IMR-90 (cell line): ENCODE data around the gene ANXA2. TPM values are rescaled to one million over a fixed set of nuclear protein-coding genes. Genes with fewer than 3 reads are reported as not detected.

ENCODE experiments used
- ATAC-seq: fragments of 200-7000 bp; cut with Tn5 transposase; 2 replicates; pipeline ENCODE4 v1.9.1; 2020; ENCODE audit warnings: low read depth, mild to moderate bottlenecking, moderate library complexity
- BruUV-seq: library from RNA; stranded (reverse); fragments of 400-500 nt; replicated peaks from 2 replicates; lab custom pipeline; 2021; lab: Mats Ljungman, UMichigan
- CTCF ChIA-PET: fragments of 300-600 bp; formaldehyde crosslinking; extraction: SDS; loops from one replicate; lab custom pipeline; 2021; ENCODE audit warnings: antibody characterized with exemption; lab: Yijun Ruan, JAX
- POLR2A ChIA-PET: fragments of 300-600 bp; sonication (Branson Sonifier 250); formaldehyde crosslinking; loops from one replicate; lab custom pipeline; 2022; ENCODE audit warnings: antibody characterized with exemption; ENCODE audit not compliant: unreplicated experiment; lab: Charles Lee
- DNase-seq: peaks from one replicate; pipeline ENCODE4 v3.0.0; 2013
- H2AFZ ChIP-seq: replicated peaks from 2 replicates; pipeline ENCODE3; 2013; ENCODE audit warnings: low read length, mild to moderate bottlenecking; ENCODE audit not compliant: poor library complexity
- H2AK5ac ChIP-seq: 2 replicates; pipeline ENCODE4 v1.6.1; 2013; ENCODE audit warnings: low read depth, low read length, inconsistent platforms
- H2AK9ac ChIP-seq: replicated peaks from 2 replicates; pipeline ENCODE3; 2013; ENCODE audit warnings: mild to moderate bottlenecking, low read depth, low read length, moderate library complexity; ENCODE audit not compliant: poor library complexity
- H2BK120ac ChIP-seq: 2 replicates; pipeline ENCODE4 v1.6.1; 2013; ENCODE audit warnings: low read depth, low read length, inconsistent platforms
- H2BK15ac ChIP-seq: 3 replicates; pipeline ENCODE4 v1.6.1; 2013; ENCODE audit warnings: low read depth, low read length, inconsistent platforms
- H2BK20ac ChIP-seq: 2 replicates; pipeline ENCODE4 v1.6.1; 2013; ENCODE audit warnings: low read depth, mild to moderate bottlenecking, inconsistent platforms, low read length, moderate library complexity
- H2BK5ac ChIP-seq: 2 replicates; pipeline ENCODE4 v1.6.1; 2013; ENCODE audit warnings: mild to moderate bottlenecking, low read depth, low read length, inconsistent platforms; ENCODE audit not compliant: poor library complexity, severe bottlenecking
- H3K14ac ChIP-seq: replicated peaks from 2 replicates; pipeline ENCODE4 v1.6.1; 2013; ENCODE audit warnings: low read depth, low read length, inconsistent platforms
- H3K18ac ChIP-seq: 2 replicates; pipeline ENCODE4 v1.6.1; 2013; ENCODE audit warnings: low read depth, low read length, control low read depth
- H3K23ac ChIP-seq: 2 replicates; pipeline ENCODE4 v1.6.1; 2013; ENCODE audit warnings: low read depth, low read length, inconsistent platforms
- H3K27ac ChIP-seq: 2 replicates; pipeline ENCODE4 v1.5.1; 2013; ENCODE audit warnings: mild to moderate bottlenecking, control low read depth, low read length; ENCODE audit not compliant: insufficient read depth
- H3K27me3 ChIP-seq: 2 replicates; pipeline ENCODE4 v1.6.1; 2013; ENCODE audit warnings: low read length; ENCODE audit not compliant: control insufficient read depth, insufficient read depth
- H3K36me3 ChIP-seq: 2 replicates; pipeline ENCODE4 v1.6.1; 2013; ENCODE audit warnings: low read length, mixed read lengths; ENCODE audit not compliant: control insufficient read depth, insufficient read depth
- H3K4ac ChIP-seq: 2 replicates; pipeline ENCODE4 v1.6.1; 2013; ENCODE audit warnings: low read depth, low read length, inconsistent platforms
- H3K4me1 ChIP-seq: 2 replicates; pipeline ENCODE4 v1.6.1; 2013; ENCODE audit warnings: low read length, mixed read lengths; ENCODE audit not compliant: control insufficient read depth, insufficient read depth
- H3K4me2 ChIP-seq: 2 replicates; pipeline ENCODE4 v1.6.1; 2013; ENCODE audit warnings: low read depth, mild to moderate bottlenecking, control low read depth, low read length, moderate library complexity
- H3K4me3 ChIP-seq: 2 replicates; pipeline ENCODE4 v1.5.1; 2013; ENCODE audit warnings: low read depth, mild to moderate bottlenecking, control low read depth, low read length, moderate library complexity; ENCODE audit not compliant: insufficient read depth
- H3K56ac ChIP-seq: 2 replicates; pipeline ENCODE4 v1.6.1; 2013; ENCODE audit warnings: low read length, inconsistent platforms; ENCODE audit not compliant: insufficient read depth; ENCODE audit errors: extremely low read depth
- H3K79me1 ChIP-seq, 2 experiments: 2 replicates each; pipeline ENCODE4 v1.6.1; 2013; ENCODE audit warnings: low read length in 2 of 2, inconsistent platforms in 1 of 2, low read depth in 1 of 2
- H3K9ac ChIP-seq: 2 replicates; pipeline ENCODE4 v1.6.1; 2013; ENCODE audit warnings: low read depth, low read length, control low read depth
- H3K9me1 ChIP-seq: 2 replicates; pipeline ENCODE4 v1.6.1; 2013; ENCODE audit warnings: low read length, inconsistent platforms; ENCODE audit not compliant: insufficient read depth
- H3K9me3 ChIP-seq: 2 replicates; pipeline ENCODE4 v1.6.1; 2013; ENCODE audit warnings: low read length; ENCODE audit not compliant: control insufficient read depth, insufficient read depth
- H4K20me1 ChIP-seq: 2 replicates; pipeline ENCODE4 v1.6.1; 2013; ENCODE audit warnings: low read length, inconsistent platforms; ENCODE audit not compliant: insufficient read depth
- H4K5ac ChIP-seq: 2 replicates; pipeline ENCODE4 v1.6.1; 2013; ENCODE audit warnings: mild to moderate bottlenecking, low read depth, low read length, control low read depth
- H4K8ac ChIP-seq, 2 experiments: 2 replicates each; pipeline ENCODE4 v1.6.1; 2013; ENCODE audit warnings: low read depth in 2 of 2, low read length in 2 of 2, control low read depth in 1 of 2, inconsistent platforms in 1 of 2
- H4K91ac ChIP-seq: 2 replicates; pipeline ENCODE4 v1.6.1; 2013; ENCODE audit warnings: low read depth, low read length, inconsistent platforms; ENCODE audit not compliant: insufficient read depth
- BHLHE40 ChIP-seq: fragments of 150-350 bp; IDR thresholded peaks from 2 replicates; pipeline ENCODE4 v1.6.1; 2016; ENCODE audit warnings: mild to moderate bottlenecking, low read depth, low read length
- CEBPB ChIP-seq: IDR thresholded peaks from 2 replicates; pipeline ENCODE4 v1.6.1; 2012; ENCODE audit warnings: low read depth, low read length, improper control_type of control experiment
- CHD1 ChIP-seq: IDR thresholded peaks from 2 replicates; pipeline ENCODE4 v1.6.1; 2012; ENCODE audit warnings: low read depth, low read length, improper control_type of control experiment
- CTCF ChIP-seq: conservative IDR thresholded peaks from 2 replicates; pipeline ENCODE4 v1.5.1; 2012; ENCODE audit warnings: mild to moderate bottlenecking, low read depth, low read length, improper control_type of control experiment
- ELK1 ChIP-seq: fragments of 150-350 bp; IDR thresholded peaks from 2 replicates; pipeline ENCODE4 v1.6.1; 2016; ENCODE audit warnings: low read depth, mild to moderate bottlenecking, low read length, moderate library complexity, borderline replicate concordance
- FOS ChIP-seq: fragments of 150-350 bp; IDR thresholded peaks from 2 replicates; pipeline ENCODE4 v1.6.1; 2016; ENCODE audit warnings: low read depth, low read length
- MAFK ChIP-seq: IDR thresholded peaks from 2 replicates; pipeline ENCODE4 v1.6.1; 2012; ENCODE audit warnings: low read depth, low read length, improper control_type of control experiment
- MAZ ChIP-seq: IDR thresholded peaks from 2 replicates; pipeline ENCODE4 v1.6.1; 2012; ENCODE audit warnings: low read depth, mild to moderate bottlenecking, low read length, improper control_type of control experiment, moderate library complexity, borderline replicate concordance
- MXI1 ChIP-seq: IDR thresholded peaks from 2 replicates; pipeline ENCODE4 v1.6.1; 2012; ENCODE audit warnings: low read depth, mild to moderate bottlenecking, low read length, moderate library complexity, borderline replicate concordance
- NFE2L2 ChIP-seq: fragments of 150-350 bp; IDR thresholded peaks from 2 replicates; pipeline ENCODE4 v1.6.1; 2016; ENCODE audit warnings: low read depth, mild to moderate bottlenecking, low read length
- POLR2A ChIP-seq: IDR thresholded peaks from 2 replicates; pipeline ENCODE4 v1.6.1; 2012; ENCODE audit warnings: mild to moderate bottlenecking, low read depth, low read length
- RAD21 ChIP-seq: IDR thresholded peaks from 2 replicates; pipeline ENCODE4 v1.6.1; 2012; ENCODE audit warnings: low read length, improper control_type of control experiment
- RCOR1 ChIP-seq: IDR thresholded peaks from 2 replicates; pipeline ENCODE4 v1.6.1; 2012; ENCODE audit warnings: mild to moderate bottlenecking, low read length, improper control_type of control experiment; ENCODE audit not compliant: insufficient replicate concordance
- RFX5 ChIP-seq: IDR thresholded peaks from 2 replicates; pipeline ENCODE4 v1.8.0; 2012; ENCODE audit warnings: low read depth, mild to moderate bottlenecking, low read length, moderate library complexity
- SMC3 ChIP-seq: fragments of 150-350 bp; IDR thresholded peaks from 2 replicates; pipeline ENCODE4 v1.6.1; 2016; ENCODE audit warnings: low read depth, mild to moderate bottlenecking, antibody characterized with exemption, low read length, moderate library complexity
- USF2 ChIP-seq: fragments of 150-350 bp; IDR thresholded peaks from 2 replicates; pipeline ENCODE4 v1.6.1; 2017; ENCODE audit warnings: mild to moderate bottlenecking, antibody characterized with exemption, low read length, low read depth
- WGBS, 2 experiments: methylation state at CpG; one replicate each; pipeline versions ENCODE4 v1.1.5 to v1.1.7; 2013; ENCODE audit warnings: missing lambda C conversion rate in 2 of 2; ENCODE audit not compliant: insufficient read length in 1 of 2; ENCODE audit errors: extremely low coverage in 2 of 2; 5-methylcytosine and 5-hydroxymethylcytosine counted together
- dilution Hi-C: fragments of 300-500 bp; cut with HindIII; formaldehyde crosslinking; loops from one replicate; pipeline ENCODE4 v1.14.3; 2018; ENCODE audit warnings: low sequenced_read_pairs; ENCODE audit not compliant: unreplicated experiment
- in situ Hi-C: fragments of 300-500 bp; cut with MboI; formaldehyde crosslinking; loops from 3 replicates; pipeline ENCODE4 v1.14.3; 2019; ENCODE audit warnings: low sequenced_read_pairs, inconsistent platforms, mixed read lengths
- intact Hi-C: fragments of 100-400 bp; cut with micrococcal nuclease; formaldehyde crosslinking; loops from 2 replicates; pipeline ENCODE4 v1.10.0; 2022
- polyA plus RNA-seq, 3 experiments: library from polyadenylated mRNA; depleted of rRNA; stranded (reverse); fragments of >200 nt; gene quantifications; 2 replicates each; pipeline ENCODE4 v1.2.3, GENCODE V29; 2012; ENCODE audit warnings: low replicate concordance in 1 of 3
- total RNA-seq: library from RNA; depleted of rRNA; stranded (reverse); fragments of >200 nt; gene quantifications from 2 replicates; pipeline ENCODE4 v1.2.3, GENCODE V29; 2012

Gene ANXA2
- total and polyA plus RNA-seq, 2 of the 4 experiments (the other 2 are of a cell fraction), result 7,454 to 8,412 TPM

GRCh38 chr15:60417112-60417511, 19.3 kb upstream of the ANXA2 start:
- CTCF ChIA-PET, result no interaction called here
- no peak overlapping the region for H3K4ac ChIP-seq
- POLR2A ChIA-PET, result no interaction called here
- ATAC-seq (no peak), DNase-seq (no peak)
- H2BK20ac ChIP-seq, result no peak overlapping the region
- H2BK5ac ChIP-seq, result no peak overlapping the region
- WGBS, 2 experiments, result 100% methylated on average over 2 of the region's 4 CpGs; no CpG with 5 or more reads in 1 of the 2 experiments
- H2AFZ ChIP-seq, result no peak overlapping the region
- H3K14ac ChIP-seq, result no peak overlapping the region
- H4K5ac ChIP-seq, result no peak overlapping the region
- intact Hi-C loops (no loop called here), dilution Hi-C loops (no loop called here), in situ Hi-C loops (no loop called here)
- no TSS peak for BruUV-seq
- no peak overlapping the region for H3K9ac ChIP-seq
- H3K9me3 ChIP-seq, result no peaks in the 10 kb centered on the region
- no peaks in the 10 kb centered on the region for H3K27me3 ChIP-seq
- H4K91ac ChIP-seq, result no peak overlapping the region
- H3K4me3 ChIP-seq, result no peak overlapping the region
- TF ChIP-seq RFX5 (no peak), CTCF (no peak), NFE2L2 (no peak), RAD21 (no peak), CHD1 (no peak), MXI1 (no peak), CEBPB (no peak), BHLHE40 (no peak), ELK1 (no peak), MAFK (no peak), MAZ (no peak), SMC3 (no peak), FOS (no peak), POLR2A (no peak), USF2 (no peak), RCOR1 (no peak)
- H3K36me3 ChIP-seq, result no peaks in the 10 kb centered on the region
- H3K9me1 ChIP-seq, result peaks cover 5% of the 10 kb centered on the region
- no peak overlapping the region for H2AK9ac ChIP-seq
- H4K20me1 ChIP-seq, result peaks cover 2% of the 10 kb centered on the region; the same call in 1 of the 2 replicates
- H2AK5ac ChIP-seq, result no peak overlapping the region
- H3K56ac ChIP-seq, result no peak overlapping the region
- H3K4me2 ChIP-seq, result no peak overlapping the region
- peaks cover 9% of the 10 kb centered on the region for H3K4me1 ChIP-seq
- no peak overlapping the region for H3K23ac ChIP-seq
- no peak overlapping the region for H2BK120ac ChIP-seq
- H2BK15ac ChIP-seq, result no peak overlapping the region
- H3K18ac ChIP-seq, result no peak overlapping the region
- no peak overlapping the region for H3K27ac ChIP-seq
- H4K8ac ChIP-seq, result no peak overlapping the region
- H3K79me1 ChIP-seq, result peaks cover 0 to 6% of the 10 kb centered on the region in 2 experiments; a peak in 3 of 4 replicates
